Measurements from ENCODE around the gene COX7A2.

GRCh38 chr6:75206576-75207342 lies 36.8 kb downstream of the COX7A2 start:
- no peak for TF ChIP-seq CTCF (IDR thresholded peaks at IDR 0.05)
- no peak for TF ChIP-seq POLR2AphosphoS5 (IDR thresholded peaks at IDR 0.05)
- no peak for TF ChIP-seq POLR2A (IDR thresholded peaks at IDR 0.05)
